ENCODE results near the gene FOXJ3. TPM values are rescaled to one million over a fixed set of nuclear protein-coding genes. Genes with fewer than 3 reads are reported as not detected.

The FOXJ3 gene
- total and polyA plus RNA-seq, 2 of the 8 experiments (the other 6 are each of a cell fraction or from before 2014, with no cell fraction given) = 48.6 to 51.9 TPM

DNA sequence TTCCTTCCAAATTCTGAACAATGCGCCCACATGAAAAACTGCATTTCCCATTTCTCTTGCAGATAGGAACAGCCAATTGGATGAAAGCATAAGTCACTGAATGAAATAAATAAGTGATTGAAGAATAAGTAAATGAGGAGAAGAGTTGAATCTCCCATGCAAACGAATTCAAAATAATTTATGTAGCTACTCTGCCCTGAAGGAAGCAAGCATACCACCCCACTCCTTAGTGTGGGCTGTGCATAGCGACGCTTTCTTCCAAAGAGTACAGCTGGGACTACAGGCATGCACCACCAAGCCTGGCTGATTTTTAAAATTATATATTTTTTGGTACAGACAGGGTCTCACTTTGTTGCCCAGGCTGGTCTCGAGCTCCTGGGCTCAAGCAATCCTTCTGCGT is 29.1 kb upstream of the FOXJ3 start:
- Histone ChIP-seq H2BK120ac (replicated peaks; ENCODE audit: low read depth, low read length) (no peak overlapping the region), H2AK5ac (ENCODE audit: low read depth, low read length) (no peak overlapping the region), H2BK15ac (ENCODE audit: low read length) (no peak overlapping the region), H3K14ac (ENCODE audit: insufficient read length) (no peak overlapping the region), H2AFZ (ENCODE audit: low read length) (no peak overlapping the region), H3K9me3 (ENCODE audit: insufficient read depth in 2 of 2, low read depth in 1 of 2, low read length in 1 of 2) (no peaks in the 10 kb centered on the region), H3K4me3 (ENCODE audit: extremely low read depth in 1 of 4, insufficient read depth in 2 of 4, low read depth in 3 of 4, low read length in 4 of 4) (no peak overlapping the region), H4K8ac (ENCODE audit: extremely low read depth, insufficient read depth, low read length) (no peak overlapping the region), H3K79me1 (ENCODE audit: low read depth, low read length) (no peaks in the 10 kb centered on the region), H3K9ac (replicated peaks in 1 of 4; ENCODE audit: extremely low read depth in 1 of 4, low read depth in 3 of 4, low read length in 3 of 4) (no peak overlapping the region), H2BK12ac (ENCODE audit: low read depth, low read length) (no peak overlapping the region), H2BK5ac (ENCODE audit: low read depth, low read length) (no peak overlapping the region), H3K27ac (ENCODE audit: low read depth, low read length) (no peak overlapping the region), H4K91ac (replicated peaks; ENCODE audit: insufficient read length, low read length) (no peak overlapping the region), H3K23ac (ENCODE audit: insufficient read length) (no peak overlapping the region), H3K4me2 (ENCODE audit: insufficient read depth in 1 of 2, low read depth in 2 of 2, low read length in 2 of 2) (no peak overlapping the region), H4K5ac (ENCODE audit: insufficient read length, low read depth, low read length) (no peak overlapping the region), H3K56ac (replicated peaks; ENCODE audit: insufficient read length, low read depth, low read length) (no peak overlapping the region), H3K79me2 (ENCODE audit: control insufficient read depth in 1 of 2, insufficient read depth in 2 of 2, low read length in 2 of 2) (no peaks in the 10 kb centered on the region), H3K23me2 (ENCODE audit: low read depth, low read length) (no peaks in the 10 kb centered on the region), H4K20me1 (replicated peaks in 1 of 2; ENCODE audit: control insufficient read depth in 1 of 2, insufficient read depth in 2 of 2, low read length in 2 of 2) (no peaks in the 10 kb centered on the region), H3K27me3 (replicated peaks in 1 of 4; ENCODE audit: control insufficient read depth in 3 of 4, extremely low read depth in 1 of 4, insufficient read depth in 3 of 4, low read length in 3 of 4) (no peaks in the 10 kb centered on the region), H2BK20ac (ENCODE audit: low read length) (no peak overlapping the region), H3K4me1 (replicated peaks in 1 of 4; ENCODE audit: control insufficient read depth in 3 of 4, insufficient read depth in 4 of 4, low read length in 3 of 4) (0 out of 7 replicates have a peak, but pooled peaks cover 0 to 2% (median 0%) of the 10 kb centered on the region in 4 experiments), H3K36me3 (ENCODE audit: control insufficient read depth in 2 of 4, insufficient read depth in 4 of 4, low read length in 3 of 4) (no peaks in the 10 kb centered on the region), H3K18ac (ENCODE audit: extremely low read depth, low read length) (no peak overlapping the region), H3K4ac (replicated peaks; ENCODE audit: insufficient read length, low read depth, low read length) (no peak overlapping the region)
- DNase-seq (ENCODE audit: low read depth in 1 of 2, low spot score in 2 of 2) (no peak), FAIRE-seq (no peak)
- 80% methylated on average over 6 of the region's 6 CpGs; no CpG with 5 or more reads in 1 of the 2 experiments for WGBS, 2 experiments (ENCODE audit: extremely low coverage in 1 of 2, insufficient coverage in 1 of 2, insufficient read length in 1 of 2, insufficient replicate concordance in 2 of 2, low coverage in 1 of 2, low lambda C conversion rate in 2 of 2, missing lambda C conversion rate in 1 of 2)
- ChIA-PET CTCF (ENCODE audit: partially characterized antibody) (interaction anchor here (0.8 to 1.4 kb wide), 2 partner anchors 153 to 190 kb away, joined by 3 to 5 read pairs; no protein-coding TSS in a partner anchor), POLR2A (ENCODE audit: partially characterized antibody) (no interaction called here)
- TF ChIP-seq RXRA (IDR thresholded peaks at IDR 0.05; ENCODE audit: insufficient read depth, low read depth, low read length) (no peak), HDAC2 (IDR thresholded peaks at IDR 0.05; ENCODE audit: borderline replicate concordance in 1 of 2, low read depth in 2 of 2, low read length in 2 of 2) (no peak), JUND (IDR thresholded peaks at IDR 0.05; ENCODE audit: low read length) (no peak), SRF (IDR thresholded peaks at IDR 0.05; ENCODE audit: low read depth, low read length) (no peak), BACH1 (IDR thresholded peaks at IDR 0.05; ENCODE audit: low read length) (no peak), RNF2 (IDR thresholded peaks at IDR 0.05; ENCODE audit: borderline replicate concordance, low read depth, low read length, missing control alignments, poor library complexity, severe bottlenecking) (no peak), CTBP2 (IDR thresholded peaks at IDR 0.05; ENCODE audit: borderline replicate concordance, insufficient read depth, insufficient read length, low read length) (no peak), EZH2 (IDR thresholded peaks at IDR 0.05; ENCODE audit: low read depth, low read length, severe bottlenecking) (no peak), TCF12 (IDR thresholded peaks at IDR 0.05; ENCODE audit: low read depth, low read length) (no peak), BRCA1 (IDR thresholded peaks at IDR 0.05; ENCODE audit: low read depth, low read length) (no peak), CBX8 (IDR thresholded peaks at IDR 0.05; ENCODE audit: borderline replicate concordance, low read depth, low read length) (no peak), SP1 (IDR thresholded peaks at IDR 0.05; ENCODE audit: low read depth, low read length) (no peak)
- TF ChIP-seq, protein P1, sequence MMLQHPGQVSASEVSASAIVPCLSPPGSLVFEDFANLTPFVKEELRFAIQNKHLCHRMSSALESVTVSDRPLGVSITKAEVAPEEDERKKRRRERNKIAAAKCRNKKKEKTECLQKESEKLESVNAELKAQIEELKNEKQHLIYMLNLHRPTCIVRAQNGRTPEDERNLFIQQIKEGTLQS (IDR thresholded peaks at IDR 0.05; ENCODE audit: insufficient read depth, low read depth, low read length) = no peak

Data from H1 (cell line).